GM23338 (cell line): ENCODE data around the gene PPP4R1. TPM values are rescaled to one million over a fixed set of nuclear protein-coding genes. Genes with fewer than 3 reads are reported as not detected.

ENCODE experiments used
- ATAC-seq: fragments of 200-7000 bp; cut with Tn5 transposase; 3 replicates; pipeline ENCODE4 v1.9.1; 2020
- DNase-seq: peaks from one replicate; pipeline ENCODE4 v3.0.0-alpha.2; 2015; ENCODE audit warnings: low spot score
- H2AFZ ChIP-seq: fragments of 200-600 bp; sonication (generic); 2 replicates; pipeline ENCODE4 v1.8.0; 2016; ENCODE audit warnings: antibody characterized with exemption, mild to moderate bottlenecking, moderate library complexity
- H3F3A ChIP-seq: fragments of 200-600 bp; sonication (generic); replicated peaks from 2 replicates; pipeline ENCODE4 v1.8.0; 2017; ENCODE audit warnings: antibody characterized with exemption, mixed run types, low read depth
- H3K27ac ChIP-seq: fragments of 200-600 bp; sonication (generic); 2 replicates; pipeline ENCODE4 v1.6.1; 2016; ENCODE audit warnings: low read depth
- H3K27me3 ChIP-seq: fragments of 200-600 bp; sonication (generic); 2 replicates; pipeline ENCODE4 v1.8.0; 2016; ENCODE audit warnings: mild to moderate bottlenecking, mixed run types, moderate library complexity; ENCODE audit not compliant: insufficient read depth
- H3K36me3 ChIP-seq: fragments of 200-600 bp; sonication (generic); 2 replicates; pipeline ENCODE4 v1.8.0; 2016; ENCODE audit warnings: mild to moderate bottlenecking; ENCODE audit not compliant: insufficient read depth
- H3K4me1 ChIP-seq: fragments of 200-600 bp; sonication (generic); 2 replicates; pipeline ENCODE4 v1.8.0; 2016; ENCODE audit warnings: mild to moderate bottlenecking, moderate library complexity; ENCODE audit not compliant: insufficient read depth
- H3K4me2 ChIP-seq: fragments of 200-600 bp; sonication (generic); 2 replicates; pipeline ENCODE4 v1.7.1; 2017; ENCODE audit warnings: mixed run types
- H3K4me3 ChIP-seq: fragments of 200-600 bp; sonication (generic); 2 replicates; pipeline ENCODE4 v1.6.1; 2016; ENCODE audit warnings: mixed run types
- H3K79me2 ChIP-seq: fragments of 200-600 bp; sonication (generic); replicated peaks from 2 replicates; pipeline ENCODE4 v1.8.0; 2017; ENCODE audit warnings: mild to moderate bottlenecking; ENCODE audit not compliant: insufficient read depth
- H3K9me2 ChIP-seq: fragments of 200-600 bp; sonication (generic); 2 replicates; pipeline ENCODE4 v1.8.0; 2017; ENCODE audit not compliant: insufficient read depth
- H4K20me1 ChIP-seq: fragments of 200-600 bp; sonication (generic); replicated peaks from 2 replicates; pipeline ENCODE4 v1.8.0; 2017; ENCODE audit warnings: mild to moderate bottlenecking; ENCODE audit not compliant: insufficient read depth
- H3K27ac Mint-ChIP-seq: 2 replicates; pipeline ENCODE4 v1.8.0; 2020; ENCODE audit warnings: inconsistent platforms, mild to moderate bottlenecking, moderate library complexity, mixed read lengths
- H3K27me3 Mint-ChIP-seq: 3 replicates; pipeline ENCODE4 v1.8.0; 2022; ENCODE audit warnings: low read depth, mild to moderate bottlenecking, moderate library complexity, mixed read lengths, inconsistent platforms; ENCODE audit not compliant: insufficient read depth, poor library complexity
- H3K36me3 Mint-ChIP-seq: 3 replicates; pipeline ENCODE4 v1.8.0; 2021; ENCODE audit warnings: low read depth, mild to moderate bottlenecking, inconsistent platforms, moderate library complexity, mixed read lengths
- H3K4me1 Mint-ChIP-seq: 3 replicates; pipeline ENCODE4 v1.8.0; 2020; ENCODE audit warnings: mild to moderate bottlenecking, inconsistent platforms, mixed read lengths
- H3K4me3 Mint-ChIP-seq: 3 replicates; pipeline ENCODE4 v1.8.0; 2021; ENCODE audit warnings: moderate library complexity, mild to moderate bottlenecking, inconsistent platforms, mixed read lengths
- H3K9me3 Mint-ChIP-seq: 3 replicates; pipeline ENCODE4 v1.8.0; 2020; ENCODE audit warnings: moderate library complexity, mild to moderate bottlenecking, inconsistent platforms, mixed read lengths
- CREB1 ChIP-seq: fragments of 250-450 bp; sonication (Bioruptor Pico); IDR thresholded peaks from 2 replicates; pipeline ENCODE4 v1.5.0; 2020; ENCODE audit warnings: low read depth, mild to moderate bottlenecking, moderate library complexity
- CTCF ChIP-seq, 2 experiments: fragments of 200-600 bp in 1 of 2; sonication (generic) in 1 of 2; conservative IDR thresholded peaks; 2 replicates each; pipeline versions ENCODE4 v1.5.1 to v1.6.1; 2016 to 2017; ENCODE audit warnings: antibody characterized with exemption in 2 of 2, low read depth in 2 of 2, mild to moderate bottlenecking in 2 of 2, moderate library complexity in 1 of 2
- EZH2 ChIP-seq: fragments of 200-600 bp; sonication (generic); IDR thresholded peaks from one replicate; pipeline ENCODE4 v1.8.0; 2017; ENCODE audit warnings: antibody characterized with exemption, mild to moderate bottlenecking, low read depth; ENCODE audit not compliant: unreplicated experiment
- JUNB ChIP-seq: IDR thresholded peaks from one replicate; pipeline ENCODE4 v1.6.1; 2016; ENCODE audit warnings: antibody characterized with exemption; ENCODE audit not compliant: unreplicated experiment
- NANOG ChIP-seq: IDR thresholded peaks from 2 replicates; pipeline ENCODE4 v1.6.1; 2016; ENCODE audit warnings: antibody characterized with exemption, borderline replicate concordance
- POLR2AphosphoS5 ChIP-seq: IDR thresholded peaks from 2 replicates; pipeline ENCODE4 v1.6.1; 2016; ENCODE audit warnings: antibody characterized with exemption, low read depth
- REST ChIP-seq: IDR thresholded peaks from one replicate; pipeline ENCODE4 v1.6.1; 2018; ENCODE audit warnings: antibody characterized with exemption; ENCODE audit not compliant: unreplicated experiment
- STAT1 ChIP-seq: IDR thresholded peaks from one replicate; pipeline ENCODE4 v1.6.1; 2016; ENCODE audit warnings: antibody characterized with exemption; ENCODE audit not compliant: unreplicated experiment
- ZNF114 ChIP-seq: fragments of 250-450 bp; sonication (Bioruptor Pico); IDR thresholded peaks from 2 replicates; pipeline ENCODE4 v1.5.0; 2020; ENCODE audit warnings: mild to moderate bottlenecking, moderate library complexity
- ZNF331 ChIP-seq: fragments of 250-450 bp; sonication (Bioruptor Pico); IDR thresholded peaks from 2 replicates; pipeline ENCODE4 v1.5.0; 2020; ENCODE audit warnings: low read depth, mild to moderate bottlenecking, moderate library complexity
- polyA plus RNA-seq: library from polyadenylated mRNA; unstranded; fragments of >200 nt; fragmentation: Nextera tagmentation; extraction: Ambion mirVana; gene quantifications from 2 replicates; pipeline ENCODE4 v1.2.1, GENCODE V29; 2016
- total RNA-seq: library from RNA; depleted of rRNA; stranded (reverse); fragments of >200 nt; shearing (Covaris generic); gene quantifications from 2 replicates; pipeline ENCODE4 v1.2.3, GENCODE V29; 2014
- TF ChIP-seq, protein P1 (sequence below): fragments of 250-450 bp; sonication (Bioruptor Pico); IDR thresholded peaks from 2 replicates; pipeline ENCODE4 v1.5.0; 2020; ENCODE audit warnings: mild to moderate bottlenecking, moderate library complexity

Gene PPP4R1
- total and polyA plus RNA-seq, 2 experiments from 2014 or later, result 18.1 to 79.4 TPM

DNA sequence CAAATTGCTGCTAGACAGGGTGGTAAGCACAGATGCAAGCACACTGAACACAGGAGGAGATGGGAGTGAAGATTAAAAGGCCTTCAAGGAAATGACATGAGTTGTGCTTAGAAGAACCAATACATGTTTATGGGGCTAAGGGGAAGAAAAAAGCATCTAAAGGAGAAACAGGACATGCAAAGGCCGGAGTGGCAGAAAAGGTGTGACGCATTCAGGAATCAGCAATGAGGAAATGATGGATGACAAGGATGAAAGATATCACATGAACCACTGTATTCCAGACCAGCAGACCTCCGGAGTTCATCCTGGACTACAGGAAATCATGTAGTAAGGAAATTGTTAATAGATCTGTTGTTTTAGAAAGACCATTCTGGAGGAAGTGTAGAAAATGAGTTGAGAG is 42.8 kb downstream of the PPP4R1 start:
- no peak overlapping the region for H2AFZ ChIP-seq
- H3K4me2 ChIP-seq, result no peak overlapping the region
- H3K4me3 ChIP-seq, result no peak overlapping the region
- no peak for DNase-seq
- Mint-ChIP-seq H3K4me3 (no peak overlapping the region), H3K9me3 (no peaks in the 10 kb centered on the region), H3K27me3 (no peaks in the 10 kb centered on the region), H3K4me1 (peaks cover 15% of the 10 kb centered on the region), H3K27ac (no peak overlapping the region), H3K36me3 (peaks cover 21% of the 10 kb centered on the region)
- H3F3A ChIP-seq, result no peaks in the 10 kb centered on the region
- no peaks in the 10 kb centered on the region for H3K27me3 ChIP-seq
- H3K27ac ChIP-seq, result no peak overlapping the region
- no peaks in the 10 kb centered on the region; the same call in 1 of the 2 replicates for H4K20me1 ChIP-seq
- peaks cover 13% of the 10 kb centered on the region for H3K4me1 ChIP-seq
- TF ChIP-seq POLR2AphosphoS5 (no peak), JUNB (no peak), STAT1 (no peak), ZNF331 (CRISPR knock-in tag) (no peak), CREB1 (CRISPR knock-in tag) (no peak), EZH2 (no peak), NANOG (no peak), CTCF (conservative IDR thresholded peaks at IDR 0.05; ENCODE audit: low read depth in 2 of 2) (no peak), ZNF114 (CRISPR knock-in tag) (no peak), REST (no peak)
- TF ChIP-seq, protein P1, sequence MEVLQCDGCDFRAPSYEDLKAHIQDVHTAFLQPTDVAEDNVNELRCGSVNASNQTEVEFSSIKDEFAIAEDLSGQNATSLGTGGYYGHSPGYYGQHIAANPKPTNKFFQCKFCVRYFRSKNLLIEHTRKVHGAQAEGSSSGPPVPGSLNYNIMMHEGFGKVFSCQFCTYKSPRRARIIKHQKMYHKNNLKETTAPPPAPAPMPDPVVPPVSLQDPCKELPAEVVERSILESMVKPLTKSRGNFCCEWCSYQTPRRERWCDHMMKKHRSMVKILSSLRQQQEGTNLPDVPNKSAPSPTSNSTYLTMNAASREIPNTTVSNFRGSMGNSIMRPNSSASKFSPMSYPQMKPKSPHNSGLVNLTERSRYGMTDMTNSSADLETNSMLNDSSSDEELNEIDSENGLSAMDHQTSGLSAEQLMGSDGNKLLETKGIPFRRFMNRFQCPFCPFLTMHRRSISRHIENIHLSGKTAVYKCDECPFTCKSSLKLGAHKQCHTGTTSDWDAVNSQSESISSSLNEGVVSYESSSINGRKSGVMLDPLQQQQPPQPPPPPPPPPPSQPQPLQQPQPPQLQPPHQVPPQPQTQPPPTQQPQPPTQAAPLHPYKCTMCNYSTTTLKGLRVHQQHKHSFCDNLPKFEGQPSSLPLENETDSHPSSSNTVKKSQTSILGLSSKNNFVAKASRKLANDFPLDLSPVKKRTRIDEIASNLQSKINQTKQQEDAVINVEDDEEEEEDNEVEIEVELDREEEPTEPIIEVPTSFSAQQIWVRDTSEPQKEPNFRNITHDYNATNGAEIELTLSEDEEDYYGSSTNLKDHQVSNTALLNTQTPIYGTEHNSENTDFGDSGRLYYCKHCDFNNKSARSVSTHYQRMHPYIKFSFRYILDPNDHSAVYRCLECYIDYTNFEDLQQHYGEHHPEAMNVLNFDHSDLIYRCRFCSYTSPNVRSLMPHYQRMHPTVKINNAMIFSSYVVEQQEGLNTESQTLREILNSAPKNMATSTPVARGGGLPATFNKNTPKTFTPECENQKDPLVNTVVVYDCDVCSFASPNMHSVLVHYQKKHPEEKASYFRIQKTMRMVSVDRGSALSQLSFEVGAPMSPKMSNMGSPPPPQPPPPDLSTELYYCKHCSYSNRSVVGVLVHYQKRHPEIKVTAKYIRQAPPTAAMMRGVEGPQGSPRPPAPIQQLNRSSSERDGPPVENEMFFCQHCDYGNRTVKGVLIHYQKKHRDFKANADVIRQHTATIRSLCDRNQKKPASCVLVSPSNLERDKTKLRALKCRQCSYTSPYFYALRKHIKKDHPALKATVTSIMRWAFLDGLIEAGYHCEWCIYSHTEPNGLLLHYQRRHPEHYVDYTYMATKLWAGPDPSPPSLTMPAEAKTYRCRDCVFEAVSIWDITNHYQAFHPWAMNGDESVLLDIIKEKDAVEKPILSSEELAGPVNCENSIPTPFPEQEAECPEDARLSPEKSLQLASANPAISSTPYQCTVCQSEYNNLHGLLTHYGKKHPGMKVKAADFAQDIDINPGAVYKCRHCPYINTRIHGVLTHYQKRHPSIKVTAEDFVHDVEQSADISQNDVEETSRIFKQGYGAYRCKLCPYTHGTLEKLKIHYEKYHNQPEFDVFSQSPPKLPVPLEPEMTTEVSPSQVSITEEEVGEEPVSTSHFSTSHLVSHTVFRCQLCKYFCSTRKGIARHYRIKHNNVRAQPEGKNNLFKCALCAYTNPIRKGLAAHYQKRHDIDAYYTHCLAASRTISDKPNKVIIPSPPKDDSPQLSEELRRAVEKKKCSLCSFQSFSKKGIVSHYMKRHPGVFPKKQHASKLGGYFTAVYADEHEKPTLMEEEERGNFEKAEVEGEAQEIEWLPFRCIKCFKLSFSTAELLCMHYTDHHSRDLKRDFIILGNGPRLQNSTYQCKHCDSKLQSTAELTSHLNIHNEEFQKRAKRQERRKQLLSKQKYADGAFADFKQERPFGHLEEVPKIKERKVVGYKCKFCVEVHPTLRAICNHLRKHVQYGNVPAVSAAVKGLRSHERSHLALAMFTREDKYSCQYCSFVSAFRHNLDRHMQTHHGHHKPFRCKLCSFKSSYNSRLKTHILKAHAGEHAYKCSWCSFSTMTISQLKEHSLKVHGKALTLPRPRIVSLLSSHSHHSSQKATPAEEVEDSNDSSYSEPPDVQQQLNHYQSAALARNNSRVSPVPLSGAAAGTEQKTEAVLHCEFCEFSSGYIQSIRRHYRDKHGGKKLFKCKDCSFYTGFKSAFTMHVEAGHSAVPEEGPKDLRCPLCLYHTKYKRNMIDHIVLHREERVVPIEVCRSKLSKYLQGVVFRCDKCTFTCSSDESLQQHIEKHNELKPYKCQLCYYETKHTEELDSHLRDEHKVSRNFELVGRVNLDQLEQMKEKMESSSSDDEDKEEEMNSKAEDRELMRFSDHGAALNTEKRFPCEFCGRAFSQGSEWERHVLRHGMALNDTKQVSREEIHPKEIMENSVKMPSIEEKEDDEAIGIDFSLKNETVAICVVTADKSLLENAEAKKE (CRISPR knock-in tag), result no peak
- H3K79me2 ChIP-seq, result no peaks in the 10 kb centered on the region
- no peaks in the 10 kb centered on the region; the same call in 1 of the 2 replicates for H3K36me3 ChIP-seq
- H3K9me2 ChIP-seq, result no peaks in the 10 kb centered on the region
- no peak for ATAC-seq
